GM21367 (cell line): ENCODE results near the gene HPS1.

Source experiments
- ATAC-seq: cut with Tn5 transposase; IDR thresholded peaks from one replicate; pipeline ENCODE4 v1.9.1; 2021; ENCODE audit not compliant: unreplicated experiment

HPS1 gene

DNA sequence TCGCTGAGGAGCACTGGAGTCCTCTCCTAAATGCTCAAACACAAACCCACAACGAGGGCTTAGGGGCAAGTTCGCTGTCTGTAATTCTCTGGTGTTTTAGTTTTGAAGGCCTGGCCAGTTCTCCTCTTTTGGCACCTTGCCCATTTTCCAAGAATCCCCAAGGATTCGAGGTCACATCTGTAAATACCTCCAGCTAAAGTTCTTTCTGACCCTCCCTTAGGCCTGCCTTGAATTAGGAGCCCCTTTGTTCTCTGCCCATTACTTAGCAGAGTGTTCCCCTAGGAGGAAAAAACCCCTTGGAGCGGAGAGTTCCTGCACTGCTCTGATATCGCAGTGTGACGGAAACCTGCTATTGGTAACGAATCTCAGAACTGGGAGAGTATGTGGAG is 31.0 kb downstream of the HPS1 start:
- no peak for ATAC-seq

DNA sequence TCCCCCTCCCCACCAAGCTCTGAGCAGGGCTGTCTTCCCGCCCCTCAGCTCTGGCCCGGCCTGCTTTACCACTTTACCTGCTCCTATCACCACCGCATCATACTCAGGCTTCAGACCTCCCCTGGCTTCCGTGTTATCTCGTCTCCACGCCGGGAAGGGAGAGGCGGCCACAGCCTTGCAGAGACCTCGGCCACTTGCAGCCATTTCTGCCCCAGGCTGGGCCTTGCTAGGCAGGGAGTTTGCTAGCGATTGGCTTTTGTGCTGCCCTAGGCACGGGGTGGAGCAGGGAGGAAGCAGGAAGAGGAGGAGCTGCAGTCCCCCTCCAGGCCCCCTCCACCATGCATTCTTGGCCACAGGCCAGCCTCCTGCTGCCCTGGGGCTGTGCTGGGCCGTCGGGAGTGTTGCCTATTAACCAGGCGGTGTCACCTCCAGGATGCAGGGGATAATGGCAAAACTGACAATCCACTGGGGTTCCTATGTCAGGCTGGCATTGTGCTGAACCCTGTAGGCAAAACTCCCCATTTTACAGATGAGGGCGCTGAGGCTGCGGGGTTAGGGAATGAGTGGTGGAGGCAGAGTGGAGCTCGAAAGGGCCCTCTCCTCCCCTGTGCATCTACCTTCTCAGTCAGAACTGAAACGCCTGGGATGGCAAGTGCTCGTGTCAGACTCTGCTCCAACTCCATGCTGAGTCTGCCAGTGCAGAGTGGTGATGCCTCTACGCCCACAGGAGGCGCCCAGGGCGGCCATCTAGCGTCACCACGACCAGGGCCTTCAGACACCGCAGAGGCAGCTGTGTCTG is 31.6 kb downstream of the HPS1 start, which contains the start of gene PYROXD2:
Gene PYROXD2 (minus strand): TSS at position 251 of the 799 bp plus-strand sequence. CDS start 47 bp downstream, at position 204.
- ATAC-seq = peak; percentile 67

- ATAC-seq = no peak
These were observed 32.2 kb downstream of the HPS1 start for GRCh38 chr10:98414578-98414931.

- ATAC-seq = no peak
These were observed 35.0 kb downstream of the HPS1 start for GRCh38 chr10:98411768-98412167.

DNA sequence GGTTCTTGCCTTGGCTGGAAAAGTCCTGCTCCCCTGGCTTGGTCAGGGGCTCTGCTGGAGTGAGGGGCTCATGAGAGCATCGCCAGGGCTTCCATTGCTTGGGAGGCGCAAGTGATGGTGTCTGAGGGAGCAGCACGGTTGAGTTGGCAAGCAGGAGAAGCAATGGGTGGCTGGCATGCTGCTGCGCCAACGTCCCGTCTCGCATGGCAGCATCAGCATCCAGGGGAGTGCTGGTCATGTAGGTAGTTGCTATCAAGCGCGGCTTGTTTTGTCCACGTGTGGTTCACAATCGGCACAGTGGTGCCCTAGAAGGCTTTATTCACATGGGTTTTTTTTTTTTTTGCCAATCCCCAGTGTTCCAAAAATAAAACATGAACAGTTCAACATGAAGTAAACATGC is 35.6 kb downstream of the HPS1 start:
- no peak for ATAC-seq

DNA sequence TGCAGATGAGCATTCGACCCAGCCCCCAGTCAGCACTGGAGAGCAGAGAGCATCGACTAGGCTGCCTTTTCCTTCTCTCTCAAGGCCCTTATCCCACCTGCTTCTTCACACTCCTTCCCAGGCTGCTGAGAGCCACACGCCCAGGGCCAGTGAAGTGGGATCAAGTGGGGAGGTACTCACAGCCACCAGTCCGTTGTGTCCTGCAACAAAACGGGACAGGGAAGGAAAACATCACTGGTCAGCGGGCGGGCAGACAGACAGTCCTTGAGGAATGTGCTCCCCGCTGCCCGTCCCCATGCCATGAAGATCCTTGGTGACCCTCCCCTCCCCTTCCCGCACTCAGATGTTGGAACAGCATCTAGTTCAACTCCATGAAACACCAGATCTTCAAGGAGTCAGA is 36.0 kb downstream of the HPS1 start:
- no peak for ATAC-seq

DNA sequence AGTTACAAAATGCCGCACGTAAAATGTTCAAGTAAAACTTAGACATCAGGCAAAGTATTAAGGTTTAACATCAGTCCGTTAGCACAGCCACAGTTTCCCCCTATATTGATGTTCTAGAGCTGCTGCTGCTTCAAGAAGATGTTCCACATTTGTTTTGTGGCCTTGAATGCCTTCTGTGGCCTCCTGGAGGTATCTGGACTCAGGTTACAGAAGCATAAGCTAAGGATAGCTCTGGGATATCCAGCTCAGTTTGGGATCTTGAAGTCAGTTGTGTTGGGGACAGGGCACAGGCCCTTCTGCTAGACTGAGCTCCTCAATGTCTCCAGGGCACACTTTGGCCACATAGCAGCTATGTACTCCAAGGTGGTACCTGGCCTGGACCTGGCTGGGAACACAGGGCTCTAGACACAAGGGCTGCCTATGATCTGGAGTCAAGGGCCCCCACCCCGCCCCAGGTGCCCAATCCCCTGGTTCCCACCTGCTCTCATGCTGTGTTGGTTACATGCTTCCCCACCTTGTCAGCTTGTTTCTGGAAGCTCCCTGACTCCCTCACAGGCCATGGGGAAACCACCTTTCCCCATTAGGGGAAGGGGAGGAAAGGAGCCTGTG is 36.5 kb downstream of the HPS1 start:
- ATAC-seq = no peak

DNA sequence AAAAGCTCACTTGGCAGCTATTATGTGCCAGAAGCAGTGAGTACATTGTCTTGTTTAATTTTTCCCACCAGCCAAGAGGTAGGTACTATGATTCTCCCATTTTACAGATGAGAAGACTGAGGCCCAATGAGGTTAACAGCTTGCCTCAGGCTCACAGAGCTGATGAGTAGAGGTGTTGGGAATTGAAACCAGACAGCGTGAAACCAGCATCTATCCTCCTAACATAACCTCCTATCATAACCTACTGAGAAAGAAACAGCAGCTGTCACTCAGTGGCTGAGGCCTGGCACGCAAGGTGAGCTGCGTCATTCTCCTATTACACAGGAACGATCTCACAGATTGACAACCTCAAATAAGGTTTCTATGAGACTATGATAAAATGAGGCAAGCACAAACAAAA is 37.9 kb downstream of the HPS1 start:
- no peak for ATAC-seq

GRCh38 chr10:98407744-98408241 is 38.9 kb downstream of the HPS1 start:
- no peak for ATAC-seq

GRCh38 chr10:98407017-98407743 is 39.6 kb downstream of the HPS1 start:
- no peak for ATAC-seq

- no peak for ATAC-seq
These were observed 41.3 kb downstream of the HPS1 start for GRCh38 chr10:98405422-98405821.

DNA sequence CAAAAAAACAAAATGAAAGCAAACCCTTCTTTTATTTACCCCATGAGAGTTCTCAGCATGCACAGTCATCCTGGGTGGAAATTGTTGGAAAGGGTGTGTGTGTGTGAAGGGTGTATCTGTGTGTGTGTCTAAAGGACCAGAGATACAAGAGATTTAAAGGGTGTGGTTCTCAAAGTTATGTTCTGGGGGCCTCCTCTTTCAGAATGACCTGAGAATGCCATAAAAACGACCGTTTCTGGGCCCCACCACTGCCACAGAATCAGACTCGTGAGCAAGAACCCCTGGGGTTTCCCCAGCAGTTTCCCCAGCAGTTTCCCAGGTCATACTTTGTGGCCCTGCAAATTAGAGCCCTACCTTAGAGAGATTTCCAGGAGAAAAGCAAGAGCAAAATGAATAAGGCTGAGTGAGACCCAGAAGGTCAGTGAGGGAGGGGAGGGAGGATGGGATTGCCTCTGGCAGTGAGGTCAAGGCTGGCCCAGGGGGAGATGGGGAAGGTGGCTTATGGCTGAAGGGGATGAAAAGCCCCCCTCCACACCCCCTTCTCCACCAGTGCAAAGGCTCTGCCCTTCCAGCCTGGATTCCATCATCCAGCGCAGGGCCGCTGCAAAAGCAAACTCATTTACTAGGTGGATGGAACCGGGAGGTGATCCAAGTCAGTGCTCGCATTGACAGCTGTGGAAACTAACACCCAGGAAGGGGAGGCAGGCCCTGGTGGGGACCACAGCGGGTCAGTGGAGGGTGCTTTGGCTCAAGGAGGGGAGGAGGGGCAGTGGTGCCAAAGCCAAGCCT is 42.0 kb downstream of the HPS1 start:
- ATAC-seq = no peak

DNA sequence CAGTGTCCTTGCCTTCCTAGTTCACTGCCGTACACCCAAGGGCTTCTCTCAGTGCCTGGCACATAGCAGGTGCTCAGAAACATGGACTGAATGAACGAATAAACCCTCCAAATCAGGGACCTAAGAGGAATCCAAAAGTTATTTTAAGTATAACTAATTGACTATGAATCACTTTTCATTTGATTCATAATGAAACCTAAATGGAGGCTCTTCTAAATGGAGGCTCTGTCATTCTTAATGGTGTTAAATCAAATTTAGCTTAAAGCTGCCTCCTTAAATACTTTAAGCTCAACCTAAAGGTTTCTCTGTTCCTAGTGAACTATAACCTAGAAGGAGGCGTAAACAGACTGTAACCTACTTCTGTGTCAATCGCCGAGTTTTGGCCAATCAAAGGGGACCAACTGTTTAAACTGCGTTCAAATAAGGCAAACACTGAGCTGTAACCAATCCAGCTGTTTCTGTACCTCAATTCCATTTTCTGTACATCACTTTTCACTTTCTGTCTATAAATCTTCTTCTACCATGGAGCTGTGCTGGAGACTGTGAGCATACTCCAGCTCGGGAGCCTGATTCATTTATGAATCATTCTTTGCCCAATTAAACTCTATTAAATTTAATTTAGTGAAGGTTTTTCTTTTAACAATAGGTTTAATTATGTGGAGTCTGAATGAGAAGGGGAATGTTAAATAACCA is 42.8 kb downstream of the HPS1 start:
- ATAC-seq = no peak

GRCh38 chr10:98402931-98403718 is 43.6 kb downstream of the HPS1 start:
- ATAC-seq = no peak

DNA sequence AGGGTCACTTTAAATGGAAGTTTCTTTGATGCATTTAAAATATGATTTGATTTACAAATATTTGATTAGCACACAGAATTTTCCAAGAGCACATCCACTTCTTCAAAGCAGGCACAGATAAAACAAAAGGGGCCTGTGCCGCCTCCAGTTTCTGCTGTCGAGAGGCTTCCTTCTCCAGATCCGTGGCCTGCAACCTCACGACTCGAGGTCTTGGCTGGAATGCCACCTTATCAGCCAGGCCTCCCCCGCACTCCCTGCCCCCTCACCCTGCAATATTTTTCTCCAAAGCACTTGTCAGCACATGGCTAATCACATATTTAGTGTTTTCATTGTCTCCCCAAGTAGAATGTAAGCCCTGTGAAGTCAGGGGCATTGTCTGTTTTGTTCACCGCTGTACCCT is 44.3 kb downstream of the HPS1 start:
- no peak for ATAC-seq

DNA sequence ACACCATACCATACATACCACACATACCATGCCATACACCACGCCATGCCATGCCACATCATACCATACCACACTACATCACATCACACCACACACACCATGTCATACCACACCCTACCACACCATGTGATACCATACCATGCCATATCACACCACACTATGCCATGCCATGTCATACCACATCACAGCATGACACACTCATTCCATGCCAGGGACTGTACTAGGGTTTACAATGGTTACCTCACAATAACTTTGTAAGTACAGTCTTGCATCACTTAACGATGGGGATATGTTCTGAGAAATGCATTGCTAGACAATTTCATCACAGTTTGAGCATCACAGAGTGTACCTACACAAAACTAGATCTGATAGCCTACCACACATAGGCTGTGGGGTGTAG is 46.3 kb downstream of the HPS1 start:
- ATAC-seq = no peak

GRCh38 chr10:98399784-98400183 is 47.0 kb downstream of the HPS1 start:
- ATAC-seq = no peak

DNA sequence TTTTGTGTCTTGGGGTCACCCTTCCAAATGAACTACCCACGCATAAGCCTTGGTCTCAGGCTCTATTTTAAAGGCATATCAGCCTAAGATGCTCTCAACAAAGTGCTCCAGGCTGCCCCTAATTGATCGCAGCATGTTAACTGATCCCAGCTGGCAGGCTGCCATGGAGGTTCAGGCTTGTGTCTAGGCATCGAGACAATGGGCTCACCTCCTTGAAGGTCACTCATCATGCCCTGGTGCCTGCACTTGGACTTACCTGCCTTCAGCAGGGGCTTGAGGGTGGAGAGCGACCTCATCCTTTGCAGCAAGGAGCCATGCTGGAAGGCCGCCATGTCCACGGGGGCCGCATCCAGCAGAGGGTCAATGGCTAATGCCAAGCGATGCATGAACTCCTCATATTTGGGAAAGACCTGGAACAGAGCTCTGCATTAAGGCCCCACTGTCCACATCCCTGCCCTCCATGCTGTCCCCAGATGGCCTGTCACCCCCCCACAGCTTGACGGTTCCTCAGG is 49.6 kb downstream of the HPS1 start:
- no peak for ATAC-seq
